ENCODE measurements around the gene PLCE1. TPM values are rescaled to one million over a fixed set of nuclear protein-coding genes. Genes with fewer than 3 reads are reported as not detected.
"Not testable (repeated sequence)": the region's sequence is repeated elsewhere in the genome, so short reads cannot be mapped to it uniquely, and the experiment has no call there.

The PLCE1 gene
- 10 to 100 TPM; 23.8 to 38.5 (median 34.8) TPM for polyA plus RNA-seq (ENCODE audit: insufficient read length in 4 of 4)

- peak in 1 of 4 donors; percentile 31 for DNase-seq (ENCODE audit: low read depth in 4 of 4, low spot score in 3 of 4)
These were observed at the start of gene PLCE1 for GRCh38 chr10:93993782-93994437. Gene PLCE1 (plus strand): TSS chr10:93993931. CDS start chr10:94031047, 37,116 bp downstream.

- DNase-seq (ENCODE audit: low read depth in 4 of 4, low spot score in 3 of 4), result no peak
These were observed 47.9 kb upstream of the PLCE1 start for GRCh38 chr10:93945819-93946218.

- DNase-seq (ENCODE audit: low read depth in 4 of 4, low spot score in 3 of 4), result peak; percentile 27 to 51 (median 30)
These were observed 46.7 kb upstream of the PLCE1 start for GRCh38 chr10:93947055-93947454.

- DNase-seq (ENCODE audit: low read depth in 4 of 4, low spot score in 3 of 4), result no peak
These were observed 46.2 kb upstream of the PLCE1 start for GRCh38 chr10:93947524-93947923.

GRCh38 chr10:93951905-93952304, 41.8 kb upstream of the PLCE1 start:
- no peak for DNase-seq (ENCODE audit: low read depth in 4 of 4, low spot score in 3 of 4)

- no peak for DNase-seq (ENCODE audit: low read depth in 4 of 4, low spot score in 3 of 4)
These were observed 39.4 kb upstream of the PLCE1 start for GRCh38 chr10:93954299-93954698.

GRCh38 chr10:93954726-93955363, 38.9 kb upstream of the PLCE1 start:
- DNase-seq (ENCODE audit: low read depth in 4 of 4, low spot score in 3 of 4), result no peak

- no peak for DNase-seq (ENCODE audit: low read depth in 4 of 4, low spot score in 3 of 4)
These were observed 34.9 kb upstream of the PLCE1 start for GRCh38 chr10:93958834-93959233.

- not testable (repeated sequence) for DNase-seq (ENCODE audit: low read depth in 4 of 4, low spot score in 3 of 4)
These were observed 32.7 kb upstream of the PLCE1 start for GRCh38 chr10:93960988-93961387.

- DNase-seq (ENCODE audit: low read depth in 4 of 4, low spot score in 3 of 4), result no peak
These were observed 30.8 kb upstream of the PLCE1 start for GRCh38 chr10:93962973-93963372.

GRCh38 chr10:93963434-93963833, 30.3 kb upstream of the PLCE1 start:
- DNase-seq (ENCODE audit: low read depth in 4 of 4, low spot score in 3 of 4), result no peak

GRCh38 chr10:93965911-93966310, 27.8 kb upstream of the PLCE1 start:
- DNase-seq (ENCODE audit: low read depth in 4 of 4, low spot score in 3 of 4), result no peak

- no peak for DNase-seq (ENCODE audit: low read depth in 4 of 4, low spot score in 3 of 4)
These were observed 26.0 kb upstream of the PLCE1 start for GRCh38 chr10:93967756-93968155.

GRCh38 chr10:93968540-93968945, 25.2 kb upstream of the PLCE1 start:
- no peak for DNase-seq (ENCODE audit: low read depth in 4 of 4, low spot score in 3 of 4)

GRCh38 chr10:93970433-93971010, 23.2 kb upstream of the PLCE1 start:
- DNase-seq (ENCODE audit: low read depth in 4 of 4, low spot score in 3 of 4), result not testable (repeated sequence)

GRCh38 chr10:93973748-93974445, 19.8 kb upstream of the PLCE1 start:
- no peak for DNase-seq (ENCODE audit: low read depth in 4 of 4, low spot score in 3 of 4)

- no peak for DNase-seq (ENCODE audit: low read depth in 4 of 4, low spot score in 3 of 4)
These were observed 16.3 kb upstream of the PLCE1 start for GRCh38 chr10:93977442-93977841.

GRCh38 chr10:93980486-93980885, 13.2 kb upstream of the PLCE1 start:
- DNase-seq (ENCODE audit: low read depth in 4 of 4, low spot score in 3 of 4), result no peak

- DNase-seq (ENCODE audit: low read depth in 4 of 4, low spot score in 3 of 4), result no peak
These were observed 2.6 kb upstream of the PLCE1 start for GRCh38 chr10:93991114-93991513.

- no peak for DNase-seq (ENCODE audit: low read depth in 4 of 4, low spot score in 3 of 4)
These were observed 2.0 kb upstream of the PLCE1 start for GRCh38 chr10:93991596-93992284.
